ENCODE results near the gene RBBP8. TPM values are rescaled to one million over a fixed set of nuclear protein-coding genes. Genes with fewer than 3 reads are reported as not detected.
A peak's percentile ranks its signal among the peaks of the same experiment; 100 is the strongest.

RBBP8 gene
- total and polyA plus RNA-seq, 7 experiments from 2014 or later = 0.59 to 55.8 (median 2.2) TPM

- intact Hi-C loops (cut with micrococcal nuclease) = no loop called here
- no peaks in the 10 kb centered on the region for H3K27me3 ChIP-seq (ENCODE audit: control insufficient read depth in 2 of 2, insufficient read depth in 2 of 2, low read length in 2 of 2)
- ChIA-PET POLR2A (interaction anchor here (1.0 kb wide), 1 partner anchor 27 kb away, joined by 3 read pairs; no protein-coding TSS in a partner anchor), CTCF (interaction anchor here (1.0 kb wide), 1 partner anchor 11 kb away, joined by 4 read pairs; no protein-coding TSS in a partner anchor)
- H3K27ac ChIP-seq (ENCODE audit: low read depth, low read length) = no peak overlapping the region
- Mint-ChIP-seq H3K36me3 (peaks cover 0 to 4% (median 0%) of the 10 kb centered on the region in 5 donors), H3K4me3 (no peak overlapping the region), H3K9me3 (peaks cover 0 to 3% (median 0%) of the 10 kb centered on the region in 11 donors), H3K27me3 (peaks cover 0 to 9% (median 0%) of the 10 kb centered on the region in 5 donors), H3K4me1 (peaks cover 0 to 21% (median 6%) of the 10 kb centered on the region in 7 donors), H3K27ac (no peak overlapping the region)
- DNase-seq = no peak
- H3K9me3 ChIP-seq (ENCODE audit: control insufficient read depth in 2 of 3, low read length in 3 of 3) = no peaks in the 10 kb centered on the region
- ATAC-seq = no peak
- no peak overlapping the region for H3K4me3 ChIP-seq (ENCODE audit: low read length)
- no peaks in the 10 kb centered on the region for H3K36me3 ChIP-seq (ENCODE audit: control insufficient read depth in 2 of 3, insufficient read depth in 3 of 3, low read length in 3 of 3)
- H3K4me1 ChIP-seq (ENCODE audit: control insufficient read depth in 2 of 2, insufficient read depth in 2 of 2, low read length in 2 of 2) = no peaks in the 10 kb centered on the region
Measured at GRCh38 chr18:23042133-23042532, 109.0 kb downstream of the RBBP8 start.

GRCh38 chr18:23043803-23044376, 110.8 kb downstream of the RBBP8 start:
- no peak for DNase-seq
- Mint-ChIP-seq H3K4me3 (no peak overlapping the region), H3K9me3 (peaks cover 0 to 3% (median 0%) of the 10 kb centered on the region in 11 donors), H3K4me1 (peaks cover 0 to 19% (median 6%) of the 10 kb centered on the region in 7 donors), H3K27me3 (peaks cover 0 to 9% (median 0%) of the 10 kb centered on the region in 5 donors), H3K27ac (peak overlapping the region in 1 of 9 donors; percentile 57), H3K36me3 (peaks cover 0 to 3% (median 0%) of the 10 kb centered on the region in 5 donors)
- ATAC-seq = no peak
- Histone ChIP-seq H3K27ac (ENCODE audit: low read depth, low read length) (no peak overlapping the region), H3K4me1 (ENCODE audit: control insufficient read depth in 2 of 2, insufficient read depth in 2 of 2, low read length in 2 of 2) (no peaks in the 10 kb centered on the region), H3K36me3 (ENCODE audit: control insufficient read depth in 2 of 3, insufficient read depth in 3 of 3, low read length in 3 of 3) (no peaks in the 10 kb centered on the region), H3K4me3 (ENCODE audit: low read length) (no peak overlapping the region), H3K27me3 (ENCODE audit: control insufficient read depth in 2 of 2, insufficient read depth in 2 of 2, low read length in 2 of 2) (no peaks in the 10 kb centered on the region), H3K9me3 (ENCODE audit: control insufficient read depth in 2 of 3, low read length in 3 of 3) (no peaks in the 10 kb centered on the region)
- POLR2A ChIA-PET = no interaction called here
- intact Hi-C loops (cut with micrococcal nuclease) = no loop called here
- CTCF ChIA-PET = interaction anchor here (0.9 kb wide), 1 partner anchor 13 kb away, joined by 4 read pairs; no protein-coding TSS in a partner anchor

GRCh38 chr18:23049698-23050373, 116.7 kb downstream of the RBBP8 start:
- CTCF ChIA-PET = no interaction called here
- peak overlapping the region; percentile 49 to 86 (median 73) for H3K27ac Mint-ChIP-seq
- peak in 7 of 9 donors; percentile 32 to 57 (median 44) for DNase-seq
- Histone ChIP-seq H3K27ac (ENCODE audit: low read depth, low read length) (no peak overlapping the region), H3K4me1 (ENCODE audit: control insufficient read depth in 2 of 2, insufficient read depth in 2 of 2, low read length in 2 of 2) (peaks cover 12 to 17% of the 10 kb centered on the region in 2 donors), H3K27me3 (ENCODE audit: control insufficient read depth in 2 of 2, insufficient read depth in 2 of 2, low read length in 2 of 2) (no peaks in the 10 kb centered on the region), H3K36me3 (ENCODE audit: control insufficient read depth in 2 of 3, insufficient read depth in 3 of 3, low read length in 3 of 3) (no peaks in the 10 kb centered on the region), H3K4me3 (ENCODE audit: low read length) (peak overlapping the region; percentile 21), H3K9me3 (ENCODE audit: control insufficient read depth in 2 of 3, low read length in 3 of 3) (no peaks in the 10 kb centered on the region)
- H3K27me3 Mint-ChIP-seq = peaks cover 0 to 11% (median 0%) of the 10 kb centered on the region in 5 donors
- H3K4me1 Mint-ChIP-seq = peaks cover 13 to 35% (median 25%) of the 10 kb centered on the region in 7 donors
- H3K9me3 Mint-ChIP-seq = no peaks in the 10 kb centered on the region
- peak; percentile 42 for ATAC-seq
- POLR2A ChIA-PET = interaction anchor here (0.7 to 0.8 kb wide), 2 partner anchors 17 to 21 kb away, joined by 3 read pairs; no protein-coding TSS in a partner anchor
- peaks cover 0 to 4% (median 0%) of the 10 kb centered on the region in 5 donors for H3K36me3 Mint-ChIP-seq
- intact Hi-C loops (cut with micrococcal nuclease) = loop anchor here (1.0 kb wide), 1 partner anchor 21 kb away; no protein-coding TSS in a partner anchor
- H3K4me3 Mint-ChIP-seq = peak overlapping the region; percentile 1 to 64 (median 43)

GRCh38 chr18:23053776-23054457, 120.8 kb downstream of the RBBP8 start:
- Histone ChIP-seq H3K36me3 (ENCODE audit: control insufficient read depth in 2 of 3, insufficient read depth in 3 of 3, low read length in 3 of 3) (no peaks in the 10 kb centered on the region), H3K4me1 (ENCODE audit: control insufficient read depth in 2 of 2, insufficient read depth in 2 of 2, low read length in 2 of 2) (peaks cover 12 to 17% of the 10 kb centered on the region in 2 donors), H3K27me3 (ENCODE audit: control insufficient read depth in 2 of 2, insufficient read depth in 2 of 2, low read length in 2 of 2) (no peaks in the 10 kb centered on the region), H3K4me3 (ENCODE audit: low read length) (no peak overlapping the region), H3K27ac (ENCODE audit: low read depth, low read length) (no peak overlapping the region), H3K9me3 (ENCODE audit: control insufficient read depth in 2 of 3, low read length in 3 of 3) (no peaks in the 10 kb centered on the region)
- ChIA-PET CTCF (no interaction called here), POLR2A (no interaction called here)
- intact Hi-C loops (cut with micrococcal nuclease) = no loop called here
- Mint-ChIP-seq H3K27me3 (peaks cover 0 to 33% (median 0%) of the 10 kb centered on the region in 5 donors), H3K9me3 (peaks cover 0 to 4% (median 0%) of the 10 kb centered on the region in 11 donors), H3K4me1 (peaks cover 17 to 37% (median 25%) of the 10 kb centered on the region in 7 donors), H3K4me3 (no peak overlapping the region), H3K27ac (peak overlapping the region in 2 of 9 donors; percentile 45 to 74), H3K36me3 (peaks cover 0 to 4% (median 0%) of the 10 kb centered on the region in 5 donors)
- DNase-seq = no peak
- ATAC-seq = no peak

DNA sequence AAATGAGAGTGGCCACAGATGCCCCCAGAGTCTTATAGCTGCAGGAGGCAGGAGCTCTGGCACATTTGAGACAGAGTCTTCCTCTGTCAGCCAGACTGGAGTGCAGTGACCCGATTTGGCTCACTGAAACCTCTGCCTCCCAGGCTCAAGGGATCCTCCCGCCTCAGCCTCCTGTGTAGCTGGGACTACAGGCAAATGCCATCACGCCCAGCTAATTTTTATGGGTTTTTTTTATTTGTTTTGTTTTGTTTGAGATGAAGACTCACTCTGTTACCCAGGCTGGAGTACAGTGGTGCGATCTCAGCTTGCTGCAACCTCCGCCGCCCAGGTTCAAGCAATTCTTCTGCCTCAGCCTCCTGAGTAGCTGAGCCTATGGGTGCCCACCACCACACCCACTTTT, 121.4 kb downstream of the RBBP8 start:
- H3K9me3 ChIP-seq (ENCODE audit: control insufficient read depth in 2 of 3, low read length in 3 of 3) = no peaks in the 10 kb centered on the region
- ATAC-seq = no peak
- no peaks in the 10 kb centered on the region for H3K27me3 ChIP-seq (ENCODE audit: control insufficient read depth in 2 of 2, insufficient read depth in 2 of 2, low read length in 2 of 2)
- Mint-ChIP-seq H3K36me3 (peaks cover 0 to 3% (median 0%) of the 10 kb centered on the region in 5 donors), H3K4me3 (no peak overlapping the region), H3K27ac (peak overlapping the region in 1 of 9 donors; percentile 59), H3K9me3 (peaks cover 0 to 4% (median 0%) of the 10 kb centered on the region in 11 donors), H3K27me3 (peaks cover 0 to 37% (median 0%) of the 10 kb centered on the region in 5 donors), H3K4me1 (peaks cover 14 to 31% (median 21%) of the 10 kb centered on the region in 7 donors)
- H3K4me3 ChIP-seq (ENCODE audit: low read length) = no peak overlapping the region
- ChIA-PET POLR2A (interaction anchor here (0.6 kb wide), 1 partner anchor 715 kb away, joined by 3 read pairs; no protein-coding TSS in a partner anchor), CTCF (no interaction called here)
- H3K36me3 ChIP-seq (ENCODE audit: control insufficient read depth in 2 of 3, insufficient read depth in 3 of 3, low read length in 3 of 3) = no peaks in the 10 kb centered on the region
- no peak for DNase-seq
- no peak overlapping the region for H3K27ac ChIP-seq (ENCODE audit: low read depth, low read length)
- intact Hi-C loops (cut with micrococcal nuclease) = no loop called here
- peaks cover 8 to 11% of the 10 kb centered on the region in 2 donors for H3K4me1 ChIP-seq (ENCODE audit: control insufficient read depth in 2 of 2, insufficient read depth in 2 of 2, low read length in 2 of 2)

GRCh38 chr18:23056315-23056714, 123.2 kb downstream of the RBBP8 start:
- Histone ChIP-seq H3K9me3 (ENCODE audit: control insufficient read depth in 2 of 3, low read length in 3 of 3) (no peaks in the 10 kb centered on the region), H3K27me3 (ENCODE audit: control insufficient read depth in 2 of 2, insufficient read depth in 2 of 2, low read length in 2 of 2) (no peaks in the 10 kb centered on the region), H3K36me3 (ENCODE audit: control insufficient read depth in 2 of 3, insufficient read depth in 3 of 3, low read length in 3 of 3) (no peaks in the 10 kb centered on the region), H3K27ac (ENCODE audit: low read depth, low read length) (no peak overlapping the region), H3K4me3 (ENCODE audit: low read length) (no peak overlapping the region), H3K4me1 (ENCODE audit: control insufficient read depth in 2 of 2, insufficient read depth in 2 of 2, low read length in 2 of 2) (no peaks in the 10 kb centered on the region)
- ChIA-PET CTCF (no interaction called here), POLR2A (no interaction called here)
- Mint-ChIP-seq H3K4me1 (peaks cover 3 to 17% (median 10%) of the 10 kb centered on the region in 7 donors), H3K36me3 (no peaks in the 10 kb centered on the region), H3K27me3 (peaks cover 0 to 43% (median 0%) of the 10 kb centered on the region in 5 donors), H3K27ac (peak overlapping the region in 1 of 9 donors; percentile 2), H3K9me3 (peaks cover 0 to 4% (median 0%) of the 10 kb centered on the region in 11 donors), H3K4me3 (no peak overlapping the region)
- DNase-seq = no peak
- no peak for ATAC-seq
- intact Hi-C loops (cut with micrococcal nuclease) = no loop called here
